SK-N-SH treated with all-trans-retinoic acid at 6 μM for 48 hours (cell line): ENCODE results near the gene MCM5.

ENCODE experiments used
- ATAC-seq: fragments of 200-7000 bp; cut with Tn5 transposase; 3 replicates; pipeline ENCODE4 v1.9.1; 2020; ENCODE audit warnings: mild to moderate bottlenecking, moderate library complexity
- ARNTL ChIP-seq: fragments of 450-650 bp; formaldehyde crosslinking; IDR thresholded peaks from 2 replicates; pipeline ENCODE4 v1.5.0; 2020; ENCODE audit warnings: low read depth, mild to moderate bottlenecking, moderate library complexity, borderline replicate concordance
- BACH2 ChIP-seq: fragments of 250-450 bp; sonication (Bioruptor Pico); IDR thresholded peaks from 2 replicates; pipeline ENCODE4 v1.9.0; 2021; ENCODE audit warnings: mild to moderate bottlenecking, borderline replicate concordance
- CREB5 ChIP-seq: fragments of 250-450 bp; sonication (Bioruptor Pico); IDR thresholded peaks from 2 replicates; pipeline ENCODE4 v1.5.1; 2020; ENCODE audit warnings: low read depth, mild to moderate bottlenecking, moderate library complexity
- CSDC2 ChIP-seq: fragments of 250-450 bp; sonication (Bioruptor Pico); IDR thresholded peaks from 2 replicates; pipeline ENCODE4 v1.5.0; 2020; ENCODE audit warnings: mild to moderate bottlenecking, moderate library complexity
- ESRRG ChIP-seq: fragments of 250-450 bp; sonication (Bioruptor Pico); IDR thresholded peaks from 2 replicates; pipeline ENCODE4 v1.6.1; 2021; ENCODE audit warnings: mild to moderate bottlenecking
- GLIS3 ChIP-seq: fragments of 250-450 bp; sonication (Bioruptor Pico); IDR thresholded peaks from 2 replicates; pipeline ENCODE4 v1.5.0; 2020; ENCODE audit warnings: mild to moderate bottlenecking, moderate library complexity
- ISL1 ChIP-seq: fragments of 250-450 bp; sonication (Bioruptor Pico); IDR thresholded peaks from 2 replicates; pipeline ENCODE4 v2.1.2; 2022; ENCODE audit warnings: mild to moderate bottlenecking, moderate library complexity
- OSR1 ChIP-seq: fragments of 250-450 bp; sonication (Bioruptor Pico); IDR thresholded peaks from 2 replicates; pipeline ENCODE4 v1.8.0; 2022; ENCODE audit warnings: moderate library complexity, mild to moderate bottlenecking, inconsistent platforms
- PATZ1 ChIP-seq: fragments of 250-450 bp; sonication (Bioruptor Pico); IDR thresholded peaks from 2 replicates; pipeline ENCODE4 v1.8.0; 2020; ENCODE audit warnings: mild to moderate bottlenecking, moderate library complexity, borderline replicate concordance
- PPARA ChIP-seq: fragments of 250-450 bp; sonication (Bioruptor Pico); IDR thresholded peaks from 2 replicates; pipeline ENCODE4 v1.5.0; 2020; ENCODE audit warnings: mild to moderate bottlenecking, borderline replicate concordance
- RARB ChIP-seq: fragments of 250-450 bp; sonication (Bioruptor Pico); IDR thresholded peaks from 2 replicates; pipeline ENCODE4 v1.8.0; 2021; ENCODE audit warnings: mild to moderate bottlenecking, moderate library complexity
- SNAI2 ChIP-seq: fragments of 250-450 bp; sonication (Bioruptor Pico); IDR thresholded peaks from 2 replicates; pipeline ENCODE4 v1.5.0; 2020; ENCODE audit warnings: mild to moderate bottlenecking, moderate library complexity
- TCF4 ChIP-seq: fragments of 250-450 bp; sonication (Bioruptor Pico); IDR thresholded peaks from 2 replicates; pipeline ENCODE4 v1.8.0; 2021; ENCODE audit warnings: mild to moderate bottlenecking, moderate library complexity, borderline replicate concordance
- TOX ChIP-seq: fragments of 250-450 bp; sonication (Bioruptor Pico); IDR thresholded peaks from 2 replicates; pipeline ENCODE4 v1.8.0; 2021; ENCODE audit warnings: mild to moderate bottlenecking, moderate library complexity, borderline replicate concordance
- TSHZ2 ChIP-seq: fragments of 250-450 bp; sonication (Bioruptor Pico); IDR thresholded peaks from 2 replicates; pipeline ENCODE4 v1.5.0; 2020; ENCODE audit warnings: mild to moderate bottlenecking, moderate library complexity
- ZFP3 ChIP-seq: fragments of 250-450 bp; sonication (Bioruptor Pico); IDR thresholded peaks from 2 replicates; pipeline ENCODE4 v1.5.0; 2020; ENCODE audit warnings: mild to moderate bottlenecking, moderate library complexity
- ZFP30 ChIP-seq: fragments of 450-650 bp; formaldehyde crosslinking; IDR thresholded peaks from 2 replicates; pipeline ENCODE4 v1.5.0; 2022; ENCODE audit warnings: mild to moderate bottlenecking, moderate library complexity
- ZNF565 ChIP-seq: fragments of 450-650 bp; formaldehyde crosslinking; conservative IDR thresholded peaks from 2 replicates; pipeline ENCODE4 v1.5.0; 2020; ENCODE audit warnings: low read depth, mild to moderate bottlenecking, moderate library complexity
- ZNF70 ChIP-seq: fragments of 450-650 bp; formaldehyde crosslinking; IDR thresholded peaks from 2 replicates; pipeline ENCODE4 v1.5.0; 2020; ENCODE audit warnings: mild to moderate bottlenecking, moderate library complexity
- ZNF8 ChIP-seq: fragments of 450-650 bp; formaldehyde crosslinking; IDR thresholded peaks from 2 replicates; pipeline ENCODE4 v1.5.0; 2020; ENCODE audit warnings: mild to moderate bottlenecking, moderate library complexity
- TF ChIP-seq, protein P1 (sequence below): fragments of 250-450 bp; sonication (Bioruptor Pico); IDR thresholded peaks from 2 replicates; pipeline ENCODE4 v1.8.0; 2021; ENCODE audit warnings: low read depth, mild to moderate bottlenecking, moderate library complexity, borderline replicate concordance
- TF ChIP-seq, protein P2 (sequence below): fragments of 250-450 bp; sonication (Bioruptor Pico); IDR thresholded peaks from 2 replicates; pipeline ENCODE4 v1.5.1; 2021; ENCODE audit warnings: mild to moderate bottlenecking, moderate library complexity

MCM5 gene

DNA sequence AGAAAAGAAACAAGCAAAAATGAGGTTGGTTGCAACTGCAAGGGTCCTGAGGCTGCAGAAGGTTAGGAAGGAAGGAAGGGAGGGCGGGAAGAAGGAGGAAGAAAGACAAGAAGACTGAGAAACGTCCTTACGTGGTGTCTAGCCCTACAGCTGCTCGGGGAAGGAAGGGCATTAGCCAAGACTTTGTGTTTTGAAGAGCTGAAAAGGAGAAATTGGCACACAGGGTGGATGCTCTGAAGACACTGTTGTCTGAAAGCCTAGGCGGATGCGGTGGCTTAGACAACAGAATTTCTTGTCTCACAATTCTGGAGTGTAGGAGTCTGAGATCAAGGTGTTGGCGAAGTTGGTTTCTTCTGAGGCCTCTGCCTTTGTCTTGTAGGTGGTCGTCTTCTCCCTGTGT is 60.7 kb downstream of the MCM5 start:
- TF ChIP-seq ESRRG: no peak
- TF ChIP-seq PATZ1 (CRISPR knock-in tag): no peak
- TF ChIP-seq TCF4 (CRISPR knock-in tag): no peak
- TF ChIP-seq CREB5 (CRISPR knock-in tag): no peak
- TF ChIP-seq, protein P1, sequence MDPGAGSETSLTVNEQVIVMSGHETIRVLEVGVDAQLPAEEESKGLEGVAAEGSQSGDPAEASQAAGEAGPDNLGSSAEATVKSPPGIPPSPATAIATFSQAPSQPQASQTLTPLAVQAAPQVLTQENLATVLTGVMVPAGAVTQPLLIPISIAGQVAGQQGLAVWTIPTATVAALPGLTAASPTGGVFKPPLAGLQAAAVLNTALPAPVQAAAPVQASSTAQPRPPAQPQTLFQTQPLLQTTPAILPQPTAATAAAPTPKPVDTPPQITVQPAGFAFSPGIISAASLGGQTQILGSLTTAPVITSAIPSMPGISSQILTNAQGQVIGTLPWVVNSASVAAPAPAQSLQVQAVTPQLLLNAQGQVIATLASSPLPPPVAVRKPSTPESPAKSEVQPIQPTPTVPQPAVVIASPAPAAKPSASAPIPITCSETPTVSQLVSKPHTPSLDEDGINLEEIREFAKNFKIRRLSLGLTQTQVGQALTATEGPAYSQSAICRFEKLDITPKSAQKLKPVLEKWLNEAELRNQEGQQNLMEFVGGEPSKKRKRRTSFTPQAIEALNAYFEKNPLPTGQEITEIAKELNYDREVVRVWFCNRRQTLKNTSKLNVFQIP (CRISPR knock-in tag): no peak
- TF ChIP-seq ARNTL (CRISPR knock-in tag): no peak
- TF ChIP-seq, protein P2, sequence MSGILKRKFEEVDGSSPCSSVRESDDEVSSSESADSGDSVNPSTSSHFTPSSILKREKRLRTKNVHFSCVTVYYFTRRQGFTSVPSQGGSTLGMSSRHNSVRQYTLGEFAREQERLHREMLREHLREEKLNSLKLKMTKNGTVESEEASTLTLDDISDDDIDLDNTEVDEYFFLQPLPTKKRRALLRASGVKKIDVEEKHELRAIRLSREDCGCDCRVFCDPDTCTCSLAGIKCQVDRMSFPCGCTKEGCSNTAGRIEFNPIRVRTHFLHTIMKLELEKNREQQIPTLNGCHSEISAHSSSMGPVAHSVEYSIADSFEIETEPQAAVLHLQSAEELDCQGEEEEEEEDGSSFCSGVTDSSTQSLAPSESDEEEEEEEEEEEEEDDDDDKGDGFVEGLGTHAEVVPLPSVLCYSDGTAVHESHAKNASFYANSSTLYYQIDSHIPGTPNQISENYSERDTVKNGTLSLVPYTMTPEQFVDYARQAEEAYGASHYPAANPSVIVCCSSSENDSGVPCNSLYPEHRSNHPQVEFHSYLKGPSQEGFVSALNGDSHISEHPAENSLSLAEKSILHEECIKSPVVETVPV: no peak
- TF ChIP-seq BACH2 (CRISPR knock-in tag): no peak
- TF ChIP-seq ZNF70: no peak
- no peak for TF ChIP-seq ZFP3 (CRISPR knock-in tag)
- TF ChIP-seq ISL1 (CRISPR knock-in tag): no peak
- no peak for TF ChIP-seq GLIS3 (CRISPR knock-in tag)
- TF ChIP-seq TOX (CRISPR knock-in tag): no peak
- TF ChIP-seq TSHZ2: no peak
- TF ChIP-seq SNAI2: no peak
- TF ChIP-seq ZNF565 (CRISPR knock-in tag): no peak
- no peak for TF ChIP-seq ZNF8
- no peak for TF ChIP-seq PPARA
- no peak for ATAC-seq

DNA sequence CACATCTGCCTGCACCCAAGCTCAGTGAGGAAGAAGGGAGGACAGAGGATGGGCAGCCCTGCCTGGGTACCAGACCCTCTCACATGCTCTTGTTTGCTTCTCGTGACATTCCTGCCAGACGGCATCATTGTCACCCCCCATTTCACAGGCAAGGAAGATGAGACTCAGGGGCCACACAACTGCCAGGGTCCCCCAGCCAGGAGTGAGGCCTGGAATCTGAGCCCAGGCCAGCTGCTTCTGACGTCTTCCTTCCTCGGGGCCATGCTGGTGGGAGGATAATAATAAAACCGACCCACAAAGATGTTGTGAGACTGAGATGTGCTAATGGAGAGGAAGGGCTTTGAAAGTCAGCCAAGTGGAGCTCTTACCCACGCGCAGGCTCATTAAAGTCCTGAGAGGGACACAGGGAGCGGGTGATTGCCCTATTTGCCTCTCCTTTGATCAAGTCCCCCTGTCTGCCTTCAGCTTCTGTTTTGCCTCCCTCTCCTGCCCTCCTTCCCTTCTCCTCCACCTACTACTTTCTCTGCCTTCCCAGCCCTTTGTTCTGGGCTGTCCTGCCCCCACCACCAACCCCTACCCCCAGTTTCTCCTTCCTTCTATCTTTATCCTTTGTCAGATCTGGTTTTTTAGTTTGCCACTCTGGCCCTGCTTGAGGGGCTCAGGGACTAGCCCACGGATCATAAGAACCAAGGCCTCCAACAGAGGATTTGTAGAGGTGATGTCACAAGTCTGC is 62.7 kb downstream of the MCM5 start:
- no peak for ATAC-seq
- TF ChIP-seq OSR1 (CRISPR knock-in tag) (no peak), TCF4 (CRISPR knock-in tag) (no peak), PPARA (no peak), CSDC2 (CRISPR knock-in tag) (no peak), CREB5 (CRISPR knock-in tag) (no peak), RARB (CRISPR knock-in tag) (no peak), SNAI2 (no peak), ZNF70 (no peak), ISL1 (CRISPR knock-in tag) (no peak), PATZ1 (CRISPR knock-in tag) (no peak), ZNF8 (no peak), ZFP30 (no peak), ESRRG (no peak)
- TF ChIP-seq, protein P2: no peak
